KOPT-K1 (cell line): ENCODE data around the gene LUC7L3.
"Not testable (repeated sequence)": the region's sequence is repeated elsewhere in the genome, so short reads cannot be mapped to it uniquely, and the experiment has no call there.

Experiments
- H3K27ac ChIP-seq: fragments of 200-600 bp; sonication (generic); 2 replicates; pipeline ENCODE4 v1.5.1; 2016; ENCODE audit warnings: antibody characterized with exemption, mild to moderate bottlenecking, low read depth, low read length; ENCODE audit not compliant: poor library complexity, severe bottlenecking
- H3K36me3 ChIP-seq: fragments of 200-600 bp; sonication (generic); 2 replicates; pipeline ENCODE4 v1.5.1; 2017; ENCODE audit warnings: antibody characterized with exemption, mild to moderate bottlenecking, low read length, moderate library complexity; ENCODE audit not compliant: insufficient read depth
- H3K9me3 ChIP-seq: fragments of 200-600 bp; sonication (generic); 2 replicates; pipeline ENCODE4 v1.5.1; 2017; ENCODE audit warnings: antibody characterized with exemption, low read length, mild to moderate bottlenecking; ENCODE audit not compliant: insufficient read depth, poor library complexity, severe bottlenecking

LUC7L3 gene

DNA sequence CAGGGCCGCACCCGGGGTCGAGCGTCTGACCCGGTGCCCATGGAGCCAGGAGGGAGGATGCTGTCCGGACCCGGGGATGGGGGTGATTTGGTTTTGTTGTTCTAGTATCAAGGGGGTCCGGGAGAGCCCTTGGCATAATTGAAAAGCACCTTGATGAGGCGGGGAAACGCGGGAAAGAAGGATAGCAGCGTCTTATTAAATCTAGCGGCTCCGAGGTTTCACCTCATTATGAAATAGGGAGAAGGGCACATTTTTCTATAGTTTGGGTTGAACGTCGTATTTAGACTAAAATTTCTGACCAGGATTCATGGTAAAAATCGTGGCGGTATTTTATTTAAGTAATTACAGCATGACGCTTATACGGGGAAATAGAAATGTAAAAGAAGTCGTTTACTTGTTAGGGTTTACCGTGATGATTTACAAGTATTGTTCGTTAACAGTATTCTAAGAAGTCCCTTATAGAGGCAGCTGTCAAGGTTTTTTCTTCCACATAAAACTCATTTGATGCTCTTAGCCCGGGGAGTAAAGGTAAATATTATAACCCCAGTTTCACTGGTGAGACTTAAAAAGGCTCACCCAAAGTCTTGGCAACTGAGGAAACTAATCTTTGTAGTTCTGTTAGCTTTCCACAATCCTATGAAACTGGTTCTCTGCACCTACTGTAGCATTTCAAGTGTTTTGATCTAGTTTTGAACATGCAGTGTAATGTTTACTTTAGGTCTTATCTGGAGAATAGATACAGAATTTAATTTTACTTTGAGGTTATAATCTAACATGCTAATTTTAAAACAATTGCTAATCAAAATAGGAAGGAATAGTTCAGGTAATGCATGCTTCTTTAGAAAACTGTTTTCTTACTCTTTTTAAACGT, 756 bp downstream of the LUC7L3 start:
- peaks cover 27% of the 10 kb centered on the region for H3K36me3 ChIP-seq
- H3K27ac ChIP-seq, result peak overlapping the region; percentile 94
- no peaks in the 10 kb centered on the region for H3K9me3 ChIP-seq

DNA sequence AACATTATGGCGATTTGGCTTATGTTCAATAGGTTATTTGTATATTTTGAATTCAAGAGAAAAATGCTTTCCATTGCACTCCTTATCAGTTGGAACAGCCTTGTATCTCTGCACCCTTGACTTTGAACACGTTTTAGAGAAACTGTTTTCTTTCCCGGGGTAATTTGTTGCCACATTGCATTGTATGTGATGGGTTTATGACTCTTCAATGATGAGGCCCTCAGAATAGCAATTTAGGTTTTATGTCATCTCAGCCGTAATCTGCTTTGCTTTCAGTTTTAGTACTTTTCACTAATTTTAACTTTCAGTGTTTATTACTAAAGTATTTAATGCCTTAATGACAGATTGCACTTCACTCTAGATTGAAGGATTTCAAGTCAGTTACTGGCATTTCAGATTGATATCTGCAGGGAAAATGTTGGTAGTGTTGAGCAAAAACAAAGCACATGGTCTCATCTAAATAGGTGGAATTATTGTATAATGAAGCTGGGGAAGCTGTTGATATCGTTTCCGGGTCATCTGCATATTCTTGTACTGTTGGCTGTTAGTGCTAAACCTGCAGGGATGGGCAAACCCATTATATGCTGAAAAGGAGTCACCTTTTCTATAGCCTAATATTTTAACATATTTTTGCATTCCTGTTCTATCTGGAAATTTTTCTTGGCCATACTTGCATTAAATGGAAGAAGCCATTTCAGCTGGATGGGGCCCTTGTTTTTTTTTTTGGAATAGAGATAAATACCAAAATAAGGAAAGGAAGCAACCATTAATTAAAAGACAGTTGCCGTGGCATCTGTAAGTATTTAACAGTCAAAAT, 2.0 kb downstream of the LUC7L3 start:
- peak overlapping the region; percentile 94 for H3K27ac ChIP-seq
- H3K9me3 ChIP-seq, result no peaks in the 10 kb centered on the region
- H3K36me3 ChIP-seq, result peaks cover 38% of the 10 kb centered on the region

DNA sequence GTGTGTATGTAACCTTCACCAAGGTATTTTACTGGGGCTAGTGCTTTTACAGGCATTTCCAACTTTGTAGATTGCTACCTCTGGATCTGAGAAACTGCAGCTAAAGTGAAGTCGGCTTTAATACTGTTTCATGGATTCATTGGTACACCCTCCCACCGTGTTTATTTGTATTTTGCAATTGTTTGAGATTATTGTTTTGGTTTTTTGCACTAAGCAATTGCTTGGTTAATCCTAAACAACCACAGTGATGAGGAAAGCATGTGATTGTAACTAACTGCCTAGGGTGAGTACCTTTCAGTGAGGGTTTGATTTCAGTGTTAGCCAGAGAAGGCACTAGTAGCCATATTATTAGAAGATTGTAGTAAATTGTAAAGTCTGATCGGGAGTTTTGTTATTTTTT, 3.3 kb downstream of the LUC7L3 start:
- Histone ChIP-seq H3K9me3 (no peaks in the 10 kb centered on the region), H3K36me3 (peaks cover 39% of the 10 kb centered on the region), H3K27ac (no peak overlapping the region)

DNA sequence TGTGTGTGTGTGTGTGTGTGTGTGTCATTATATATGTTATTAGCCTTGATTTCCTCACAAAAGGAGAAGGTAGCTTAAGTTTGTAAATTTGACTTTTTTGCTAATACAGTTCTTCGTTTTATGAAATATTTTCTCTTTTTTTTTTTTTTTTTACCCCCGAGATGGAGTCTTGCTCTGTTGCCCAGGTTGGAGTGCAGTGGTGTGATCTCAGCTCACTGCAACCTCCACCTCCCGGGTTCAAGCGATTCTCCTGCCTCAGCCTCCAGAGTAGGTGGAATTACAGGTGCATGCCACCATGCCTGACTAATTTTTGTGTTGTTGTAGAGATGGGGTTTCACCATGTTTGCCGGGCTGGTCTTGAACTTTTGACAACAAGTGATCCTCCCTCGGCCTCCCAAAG, 5.2 kb downstream of the LUC7L3 start:
- H3K9me3 ChIP-seq, H3K27ac ChIP-seq: not testable (repeated sequence)
- H3K36me3 ChIP-seq, result peaks cover 47% of the 10 kb centered on the region

DNA sequence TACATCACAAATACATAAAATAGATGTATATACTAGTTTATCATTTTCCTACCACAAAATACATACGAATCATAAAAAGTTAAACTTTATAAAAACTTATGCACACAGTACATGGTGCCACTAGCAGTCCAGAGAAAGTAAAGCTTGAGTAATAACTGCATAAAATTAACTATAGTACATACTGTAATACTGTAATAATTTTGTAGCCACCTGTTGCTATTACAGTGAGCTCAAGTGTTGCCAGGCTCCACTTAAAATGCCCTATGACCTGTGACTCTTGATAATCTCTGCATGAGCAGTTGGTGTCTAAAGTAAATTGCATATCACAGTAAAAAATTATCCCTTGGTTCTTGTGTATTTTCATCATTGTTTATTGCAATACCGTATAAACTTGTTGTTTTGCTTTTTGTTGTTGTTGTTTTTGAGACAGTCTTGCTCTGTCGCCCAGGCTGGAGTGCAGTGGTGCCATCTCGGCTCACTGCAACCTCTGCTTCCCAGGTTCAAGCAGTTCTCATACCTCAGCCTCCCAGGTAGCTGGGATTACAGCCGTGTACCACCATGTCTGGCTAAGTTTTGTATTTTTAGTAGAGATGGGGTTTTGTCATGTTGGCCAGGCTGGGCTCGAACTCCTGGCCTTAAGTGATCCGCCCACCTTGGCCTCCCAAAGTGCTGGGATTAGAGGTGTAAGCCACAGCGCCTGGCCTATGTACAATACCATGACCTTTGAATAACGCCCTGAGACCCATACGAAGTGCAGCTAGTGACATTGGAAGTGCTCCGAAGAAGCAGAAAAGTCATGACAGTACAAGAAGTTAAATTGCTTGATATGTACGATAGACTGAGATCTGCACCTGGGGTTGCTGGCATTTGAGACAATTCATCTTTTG, 6.6 kb downstream of the LUC7L3 start:
- no peaks in the 10 kb centered on the region for H3K9me3 ChIP-seq
- no peak overlapping the region for H3K27ac ChIP-seq
- peaks cover 53% of the 10 kb centered on the region for H3K36me3 ChIP-seq

DNA sequence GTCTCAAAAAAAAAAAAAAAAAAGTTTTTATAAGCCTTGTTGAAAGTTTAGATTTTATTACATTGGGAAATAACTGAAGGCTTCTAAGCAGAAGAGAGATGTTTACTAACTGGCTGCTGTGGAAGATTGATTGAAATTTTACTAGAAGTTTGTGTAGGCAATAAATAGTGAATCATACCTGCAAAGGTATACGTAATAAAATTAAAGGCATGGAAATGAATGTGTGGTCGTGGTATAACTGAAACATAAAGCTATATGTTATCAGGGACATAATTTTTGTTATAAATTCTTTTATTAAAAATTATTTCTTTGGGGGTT, 8.7 kb downstream of the LUC7L3 start:
- Histone ChIP-seq H3K9me3 (no peaks in the 10 kb centered on the region), H3K27ac (no peak overlapping the region), H3K36me3 (peaks cover 60% of the 10 kb centered on the region)

DNA sequence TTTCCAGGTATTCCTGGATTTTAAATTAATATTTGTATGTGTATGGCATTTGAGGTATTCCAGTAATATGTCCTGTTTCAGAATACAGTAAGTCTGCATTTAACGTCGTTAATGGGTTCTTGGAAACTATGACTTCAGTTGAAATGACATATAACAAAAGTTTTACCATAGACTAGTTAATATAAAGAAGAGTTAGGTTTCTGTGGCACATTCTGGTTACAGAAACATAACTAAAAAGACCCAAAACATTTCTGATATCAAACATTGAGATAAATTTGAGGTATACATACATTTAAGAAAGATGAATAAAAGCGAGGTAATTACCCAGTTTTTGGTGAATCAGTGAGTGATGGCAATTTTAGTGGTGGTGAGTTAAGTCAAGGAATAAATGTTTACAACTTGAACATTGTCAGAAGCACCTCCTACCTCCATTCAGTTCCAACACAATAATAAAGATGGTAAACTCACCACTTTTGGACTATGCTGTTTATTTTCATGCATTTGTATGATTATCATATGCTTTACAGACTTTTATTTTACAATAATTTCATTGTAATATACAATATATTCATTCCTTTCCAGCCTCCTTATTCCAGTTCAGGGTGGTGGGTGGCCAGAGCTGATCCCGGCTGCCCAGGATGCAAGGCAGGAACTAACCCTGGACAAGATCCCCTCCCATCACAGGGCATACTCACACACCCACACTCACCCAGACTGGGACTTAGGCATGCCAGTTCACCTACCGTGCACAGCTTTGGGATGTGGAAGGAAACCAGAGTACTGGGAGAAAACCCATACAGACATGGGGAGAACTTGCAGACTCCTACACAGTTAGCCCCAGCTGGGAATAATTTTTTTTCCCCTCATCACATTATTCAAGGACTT, 9.7 kb downstream of the LUC7L3 start:
- no peaks in the 10 kb centered on the region for H3K9me3 ChIP-seq
- peaks cover 52% of the 10 kb centered on the region for H3K36me3 ChIP-seq
- no peak overlapping the region for H3K27ac ChIP-seq

DNA sequence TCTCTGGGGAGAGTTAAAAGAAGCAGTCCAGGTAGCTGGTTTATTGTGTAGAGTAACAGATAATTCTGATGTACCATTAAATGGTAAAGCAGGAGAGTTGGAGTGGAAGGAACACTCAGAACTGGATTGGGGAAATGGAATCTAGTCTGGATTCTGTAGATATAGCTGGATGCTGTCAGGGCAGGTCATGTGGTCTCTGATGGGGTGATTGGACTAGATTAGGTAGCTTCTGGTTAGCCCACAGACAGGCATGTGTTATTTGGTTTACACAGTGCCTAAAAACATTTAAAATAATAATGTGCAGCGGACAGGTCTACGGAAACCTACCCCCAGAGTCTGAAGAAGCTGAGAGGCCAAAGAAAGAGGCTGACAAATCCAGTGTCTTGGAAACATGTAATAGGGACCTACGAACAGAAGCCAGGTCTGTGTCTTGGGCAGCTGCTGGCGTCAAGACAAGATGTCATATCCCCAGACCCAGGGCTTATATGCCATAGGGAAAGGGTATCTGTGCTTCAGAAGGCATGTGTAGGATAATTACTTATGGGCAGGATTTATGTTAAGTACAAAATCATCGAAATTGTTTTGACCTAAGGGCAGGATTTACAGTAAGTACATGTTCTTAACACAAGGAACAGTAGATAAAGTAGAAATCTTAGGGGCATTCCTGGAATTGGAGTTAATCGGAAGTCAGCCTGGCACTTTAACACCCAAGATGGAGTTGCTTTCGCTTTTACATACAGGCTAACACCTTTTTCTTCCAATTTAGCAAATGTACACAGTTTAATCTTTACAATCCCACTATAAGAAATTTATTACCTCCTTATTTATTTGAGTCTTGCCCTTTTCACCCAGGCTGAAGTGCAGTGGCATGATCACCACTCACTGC, 12.4 kb downstream of the LUC7L3 start:
- peaks cover 49% of the 10 kb centered on the region for H3K36me3 ChIP-seq
- no peaks in the 10 kb centered on the region for H3K9me3 ChIP-seq
- H3K27ac ChIP-seq, result no peak overlapping the region

DNA sequence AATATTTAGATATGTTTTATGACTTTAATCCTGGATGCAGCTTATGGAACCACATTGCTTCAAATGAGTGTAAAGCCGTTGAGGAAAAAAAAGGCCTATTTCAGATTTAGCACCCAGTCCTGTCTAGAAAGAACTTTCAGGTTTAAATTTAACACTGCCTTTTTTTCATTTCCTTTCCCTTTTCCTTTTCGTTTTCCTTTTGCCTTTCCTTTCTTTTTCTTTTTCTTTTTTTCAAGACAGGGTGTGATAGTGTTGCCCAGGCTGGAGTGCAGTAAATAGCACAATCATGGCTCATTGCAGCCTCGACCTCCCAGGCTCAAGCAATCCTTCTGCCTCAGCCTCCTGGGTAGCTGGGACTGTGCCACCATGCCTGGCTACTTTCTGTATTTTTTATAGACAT, 15.9 kb downstream of the LUC7L3 start:
- Histone ChIP-seq H3K9me3 (no peaks in the 10 kb centered on the region), H3K36me3 (peaks cover 71% of the 10 kb centered on the region), H3K27ac (no peak overlapping the region)

DNA sequence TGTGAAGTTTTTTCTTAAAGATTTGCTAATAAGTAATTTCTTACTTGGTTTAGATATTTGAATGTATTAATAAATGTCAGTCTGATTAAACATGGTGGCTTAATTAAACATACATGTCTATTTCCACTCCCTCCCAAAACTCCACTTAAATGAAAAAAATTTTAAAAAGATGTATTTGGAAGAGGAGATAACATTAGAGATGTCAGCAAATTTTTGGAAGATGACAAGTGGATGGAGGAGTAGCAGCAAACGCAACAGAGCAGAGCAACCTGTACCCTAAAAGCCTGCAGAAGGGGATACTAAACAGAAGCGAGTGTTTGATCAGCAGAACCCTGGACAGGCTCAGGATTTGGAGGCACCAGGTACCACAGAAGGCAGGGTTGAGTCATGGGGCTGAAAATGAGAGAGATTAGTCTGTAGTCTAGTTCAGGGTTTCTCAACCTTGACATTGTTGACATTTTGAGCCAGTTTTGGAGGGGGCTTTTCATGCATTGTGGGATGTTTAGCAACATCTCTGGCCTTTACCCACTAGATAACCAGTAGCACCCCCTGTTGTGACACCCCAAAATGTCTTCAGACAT, 17.8 kb downstream of the LUC7L3 start:
- H3K27ac ChIP-seq, result no peak overlapping the region

DNA sequence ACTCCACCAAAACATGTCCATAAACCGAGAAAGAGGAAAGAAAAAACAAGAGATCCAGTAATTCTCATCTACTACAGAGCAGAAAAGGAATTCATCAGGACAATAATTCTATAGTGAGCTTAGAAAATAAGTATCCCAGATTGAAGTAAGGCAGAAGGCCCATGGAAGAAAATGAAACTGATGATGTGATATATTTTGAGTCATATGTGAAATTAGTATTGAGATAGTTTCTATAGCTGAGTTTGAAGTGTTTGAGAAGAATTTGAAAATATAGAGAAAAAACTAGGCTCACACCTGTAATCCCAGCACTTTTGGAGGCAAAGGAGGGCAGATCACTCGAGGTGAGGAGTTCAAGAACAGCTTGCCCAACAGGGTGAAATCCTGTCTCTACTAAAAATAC, 19.7 kb downstream of the LUC7L3 start:
- no peak overlapping the region for H3K27ac ChIP-seq
- H3K9me3 ChIP-seq, result no peaks in the 10 kb centered on the region
- H3K36me3 ChIP-seq, result peaks cover 92% of the 10 kb centered on the region

More for the DNA sequence above, 17.8 kb downstream of the LUC7L3 start:
- Histone ChIP-seq H3K9me3 (no peaks in the 10 kb centered on the region), H3K36me3 (peaks cover 79% of the 10 kb centered on the region)

DNA sequence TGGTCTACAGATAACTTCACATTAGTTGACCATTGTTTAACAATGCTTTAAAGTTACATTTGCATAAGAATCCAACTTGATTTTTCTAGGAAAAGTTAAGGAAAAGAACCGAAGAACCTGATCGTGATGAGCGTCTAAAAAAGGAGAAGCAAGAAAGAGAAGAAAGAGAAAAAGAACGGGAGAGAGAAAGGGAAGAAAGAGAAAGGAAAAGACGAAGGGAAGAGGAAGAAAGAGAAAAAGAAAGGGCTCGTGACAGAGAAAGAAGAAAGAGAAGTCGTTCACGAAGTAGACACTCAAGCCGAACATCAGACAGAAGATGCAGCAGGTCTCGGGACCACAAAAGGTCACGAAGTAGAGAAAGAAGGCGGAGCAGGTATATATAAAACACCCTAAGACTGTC, 26.2 kb downstream of the LUC7L3 start:
- H3K36me3 ChIP-seq, result peaks cover 100% of the 10 kb centered on the region
- H3K27ac ChIP-seq, result no peak overlapping the region
- H3K9me3 ChIP-seq, result no peaks in the 10 kb centered on the region

DNA sequence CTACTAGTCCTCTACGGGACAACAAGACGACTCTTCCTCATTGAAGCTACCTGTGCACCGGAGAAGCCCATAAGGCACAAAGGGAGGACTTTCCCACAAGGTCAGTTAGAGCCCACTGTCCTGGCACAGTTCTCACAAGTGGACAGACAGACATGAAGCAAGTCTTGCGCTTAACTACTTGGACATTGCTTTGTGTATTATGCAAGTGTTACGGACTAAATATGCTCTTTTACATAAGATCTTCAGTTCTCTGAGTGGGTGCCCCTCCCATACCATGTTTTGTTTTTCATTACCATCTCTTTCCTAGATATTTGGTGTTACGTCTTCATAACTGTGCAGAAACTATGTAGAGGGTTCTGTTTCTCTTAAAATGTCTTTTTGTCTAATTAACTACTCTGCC, 29.8 kb downstream of the LUC7L3 start:
- Histone ChIP-seq H3K27ac (no peak overlapping the region), H3K9me3 (no peaks in the 10 kb centered on the region), H3K36me3 (peaks cover 100% of the 10 kb centered on the region)
